Stimulated activated CD8-positive, alpha-beta memory T cell treated with anti-CD3 and anti-CD28 coated beads, Interleukin-2, amount 100 ng/mL, for 48 hours (primary cell): ENCODE data around the gene ZNF385D.

Experiments used
- DNase-seq, 2 donors: peaks; one replicate each; pipeline ENCODE4 v3.0.0-alpha.2; 2020; ENCODE audit warnings: low read depth in 2 of 2

ZNF385D gene

DNA sequence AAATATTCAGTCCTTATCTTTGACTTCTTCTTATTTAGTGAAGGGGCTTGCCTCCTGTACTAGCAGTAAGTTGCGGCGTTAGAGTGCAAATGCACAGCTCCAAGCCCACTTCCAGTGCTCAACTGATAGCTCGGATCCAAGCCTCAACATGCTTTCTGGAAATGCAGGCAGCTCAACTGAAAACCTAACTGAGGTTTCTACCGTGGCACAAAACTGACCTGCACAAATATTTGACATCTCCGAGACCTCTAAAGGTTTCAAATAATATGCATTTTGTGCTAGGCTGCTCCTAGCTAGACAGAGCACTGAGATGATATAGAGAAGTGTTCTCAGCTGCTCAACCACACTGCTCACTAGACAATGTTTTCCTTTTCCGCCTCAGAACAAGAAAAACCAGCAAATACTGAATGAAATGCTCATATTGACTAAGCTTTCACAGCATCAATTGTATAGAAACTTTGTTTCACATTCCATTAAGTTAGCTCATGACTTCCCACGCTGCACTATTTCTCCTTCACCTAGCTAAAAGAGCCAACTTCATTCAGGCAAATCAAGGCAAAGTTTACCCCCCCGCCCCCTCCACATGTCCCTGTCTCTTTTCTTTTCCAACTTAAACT lies 822 bp downstream of the ZNF385D start:
- DNase-seq = no peak

GRCh38 chr3:21747966-21748555 lies 2.9 kb downstream of the ZNF385D start:
- DNase-seq = no peak

- no peak for DNase-seq
Measured at GRCh38 chr3:21747376-21747775, 3.6 kb downstream of the ZNF385D start.

DNA sequence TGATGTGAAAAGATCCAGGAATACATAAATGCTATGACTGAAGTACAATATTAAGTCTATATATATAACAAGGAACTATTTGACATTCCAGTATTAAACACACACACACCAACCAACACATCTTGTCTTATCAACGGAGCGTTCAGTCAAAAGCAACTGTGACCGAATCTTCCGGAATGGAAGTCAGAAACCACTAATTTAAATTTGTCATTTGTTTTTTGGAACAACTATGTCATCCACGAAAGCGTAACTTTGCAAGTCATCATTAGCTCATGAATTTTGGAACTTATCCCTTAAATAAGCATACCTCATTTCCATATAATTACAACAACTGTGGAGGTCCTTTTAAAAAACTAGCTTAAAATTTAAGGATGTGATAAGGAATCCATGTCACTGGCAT lies 5.0 kb downstream of the ZNF385D start:
- DNase-seq = no peak

DNA sequence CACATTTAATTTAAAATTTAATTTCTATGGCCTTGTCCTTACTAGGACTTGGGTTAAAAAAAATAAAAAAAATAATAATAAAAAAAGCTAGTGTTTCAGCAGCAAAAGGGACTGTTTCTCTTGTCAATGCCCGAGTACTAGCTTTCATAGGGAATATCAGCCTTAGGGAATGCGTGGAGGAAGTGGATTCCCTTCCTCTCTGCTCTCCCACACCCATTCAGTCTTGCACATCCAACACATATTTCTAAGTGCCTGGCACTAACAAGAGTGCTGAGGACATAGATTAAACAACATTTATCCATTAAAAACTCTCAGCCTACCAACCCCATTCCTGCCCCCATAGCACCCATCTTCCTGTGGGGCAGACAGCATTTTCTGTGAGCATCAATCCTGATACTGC lies 6.2 kb downstream of the ZNF385D start:
- DNase-seq = no peak

- no peak for DNase-seq
Measured at GRCh38 chr3:21738935-21739702, 11.9 kb downstream of the ZNF385D start.

- no peak for DNase-seq
Measured at GRCh38 chr3:21738283-21738682, 12.7 kb downstream of the ZNF385D start.

DNA sequence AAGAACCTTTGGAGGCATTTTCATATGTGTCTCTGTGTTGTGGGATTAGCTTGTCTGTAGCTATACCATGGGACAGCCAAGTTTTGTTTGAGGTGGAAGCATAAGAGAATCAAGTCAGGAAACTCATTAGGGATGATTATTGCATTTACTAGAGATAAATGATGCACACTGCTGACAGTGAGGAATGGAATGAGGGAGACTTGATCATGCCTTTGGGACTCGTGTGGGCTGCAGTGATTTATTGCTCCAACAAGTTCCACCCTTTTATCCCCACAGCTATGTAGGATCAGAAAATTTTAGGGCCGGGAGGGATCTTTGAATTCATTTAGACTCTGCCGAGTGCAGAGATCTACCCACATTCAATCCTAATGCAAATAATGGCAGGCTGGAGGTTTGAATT lies 16.3 kb downstream of the ZNF385D start:
- no peak for DNase-seq

- no peak for DNase-seq
Measured at GRCh38 chr3:21729888-21730459, 21.0 kb downstream of the ZNF385D start.

- DNase-seq = no peak
Measured at GRCh38 chr3:21729331-21729730, 21.7 kb downstream of the ZNF385D start.

GRCh38 chr3:21722768-21723167 lies 28.2 kb downstream of the ZNF385D start:
- DNase-seq = no peak

DNA sequence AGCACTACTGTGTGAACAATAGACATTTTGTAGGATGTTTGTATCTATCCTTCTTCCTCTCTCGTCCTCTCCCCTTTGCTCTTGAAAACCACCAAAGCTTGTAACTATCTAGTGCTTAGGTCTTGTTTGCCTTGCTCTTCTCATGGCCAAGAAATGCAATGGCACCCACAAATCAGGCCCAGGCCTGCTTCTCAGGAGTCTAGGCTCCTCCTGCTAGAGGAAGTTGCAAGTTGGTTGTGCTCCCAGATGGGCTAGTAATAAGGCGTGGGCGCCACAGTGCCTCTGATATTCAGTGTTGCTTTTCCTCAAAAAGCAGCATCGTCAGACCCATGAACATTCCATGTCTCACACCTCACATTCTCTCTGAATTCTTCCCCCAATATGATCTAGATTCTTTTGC lies 28.7 kb downstream of the ZNF385D start:
- DNase-seq = no peak

- DNase-seq = no peak
Measured at GRCh38 chr3:21718943-21719591, 31.9 kb downstream of the ZNF385D start.

- no peak for DNase-seq
Measured at GRCh38 chr3:21718161-21718765, 32.7 kb downstream of the ZNF385D start.

GRCh38 chr3:21715662-21716061 lies 35.3 kb downstream of the ZNF385D start:
- DNase-seq = no peak

- no peak for DNase-seq
Measured at GRCh38 chr3:21705769-21706168, 45.2 kb downstream of the ZNF385D start.

DNA sequence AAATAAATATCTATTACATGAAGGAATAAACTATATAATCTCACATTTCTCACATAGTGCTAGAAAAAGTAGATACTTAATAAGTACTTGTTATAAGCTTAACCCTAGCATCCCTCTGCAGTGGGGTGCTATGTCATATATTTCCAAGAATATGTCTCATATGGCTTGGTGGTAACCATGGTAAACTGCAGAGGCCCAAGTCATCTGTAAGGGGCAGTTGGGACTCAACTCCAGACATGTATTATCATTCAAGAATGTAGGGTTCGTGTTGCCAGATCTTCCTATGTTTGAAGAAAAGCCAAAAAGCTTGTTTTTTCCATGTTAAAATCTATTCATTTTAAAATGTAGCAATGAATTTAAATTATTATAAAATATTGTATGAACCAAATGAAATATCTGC lies 46.2 kb downstream of the ZNF385D start:
- no peak for DNase-seq

- DNase-seq = no peak
Measured at GRCh38 chr3:21703291-21703690, 47.7 kb downstream of the ZNF385D start.

- DNase-seq = no peak
Measured at GRCh38 chr3:21697707-21698106, 53.3 kb downstream of the ZNF385D start.

GRCh38 chr3:21694506-21694905 lies 56.5 kb downstream of the ZNF385D start:
- no peak for DNase-seq

DNA sequence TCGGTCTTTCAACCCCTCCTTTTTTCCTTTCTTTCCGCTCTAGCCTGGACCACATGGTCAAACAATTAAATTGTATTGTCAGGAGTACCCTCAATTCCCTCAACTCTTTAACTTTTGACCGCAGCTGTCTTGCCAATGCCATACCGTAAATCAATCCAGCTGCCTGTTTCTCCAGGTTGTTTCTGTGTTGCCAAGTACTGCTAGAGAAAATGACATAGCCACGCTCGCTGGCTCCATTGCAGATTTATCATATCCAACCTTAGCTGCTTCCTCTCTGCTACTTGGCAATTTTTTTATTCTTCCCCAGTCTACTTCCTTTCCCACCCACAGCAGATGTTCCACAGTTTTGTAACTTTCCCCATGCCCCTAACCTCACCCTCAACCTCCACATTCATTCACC lies 60.0 kb downstream of the ZNF385D start:
- no peak for DNase-seq

GRCh38 chr3:21682206-21682605 lies 68.8 kb downstream of the ZNF385D start:
- DNase-seq = no peak
